Heart right ventricle (tissue), 16 donors: ENCODE results near the gene HSPB9. TPM values are rescaled to one million over a fixed set of nuclear protein-coding genes. Genes with fewer than 3 reads are reported as not detected.

Experiments used
- ATAC-seq, 8 donors: fragments of 200-7000 bp; cut with Tn5 transposase; one replicate each; pipeline ENCODE4 v1.9.1; 2020; ENCODE audit warnings: mild to moderate bottlenecking in 8 of 8, moderate library complexity in 8 of 8, moderate number of reproducible peaks in 1 of 8
- DNase-seq, 2 donors: peaks; one replicate each; pipeline ENCODE4 v3.0.0-alpha.2; 2020
- H3K27ac ChIP-seq, 10 donors: fragments of 200-600 bp; sonication (generic) in 2 of 10; one replicate each; pipeline versions ENCODE4 v1.5.0 to v1.8.0; 2020 to 2022; ENCODE audit warnings: mild to moderate bottlenecking in 3 of 10
- H3K27me3 ChIP-seq, 7 donors: fragments of 200-600 bp; one replicate each; pipeline ENCODE4 v1.8.0; 2021 to 2022; ENCODE audit warnings: mild to moderate bottlenecking in 2 of 7
- H3K36me3 ChIP-seq, 9 donors: fragments of 200-600 bp; sonication (generic) in 1 of 9; one replicate each; pipeline versions ENCODE4 v1.5.0 to v1.8.0; 2020 to 2022; ENCODE audit warnings: mild to moderate bottlenecking in 2 of 9
- H3K4me1 ChIP-seq, 9 donors: fragments of 200-600 bp; sonication (generic) in 1 of 9; one replicate each; pipeline versions ENCODE4 v1.5.0 to v1.8.0; 2020 to 2022; ENCODE audit warnings: mild to moderate bottlenecking in 4 of 9
- H3K4me3 ChIP-seq, 10 donors: fragments of 200-600 bp; sonication (generic) in 2 of 10; one replicate each; pipeline versions ENCODE4 v1.5.0 to v1.8.0; 2020 to 2022; ENCODE audit warnings: mild to moderate bottlenecking in 7 of 10, moderate library complexity in 2 of 10
- H3K9me3 ChIP-seq, 11 donors: fragments of 200-600 bp in 10 of 11; sonication (generic) in 2 of 11; one replicate each; pipeline versions ENCODE4 v1.5.0 to v1.8.0; 2013 to 2022; ENCODE audit warnings: mild to moderate bottlenecking in 2 of 11, control low read depth in 1 of 11, moderate library complexity in 1 of 11
- WGBS, 2 donors: extraction: QIAGEN DNeasy Blood & Tissue Kit; methylation state at CpG; one replicate each; pipeline ENCODE4 v1.1.7; 2013; ENCODE audit warnings: inconsistent platforms in 1 of 2; 5-methylcytosine and 5-hydroxymethylcytosine counted together
- intact Hi-C, 10 donors: fragments of 100-400 bp; cut with DNase I; formaldehyde crosslinking; loops; one replicate each; pipeline versions ENCODE4 v1.11.1 to v1.14.2; 2022
- polyA plus RNA-seq, 2 donors: library from polyadenylated mRNA; stranded (reverse); fragments of 200-250 nt; gene quantifications; one replicate each; pipeline ENCODE4 v1.2.3, GENCODE V29; 2013
- total RNA-seq, 10 donors: library from RNA; stranded (reverse); fragmentation: NEBNext Ultra II Directional in 3 of 10; extraction: Animal tissue kit (Norgen Biotek cat#: 25700) in 3 of 10; gene quantifications; one replicate each; pipeline versions ENCODE4 v1.2.1 to v1.2.4, GENCODE V29; 2021 to 2023
- TF ChIP-seq, protein P1 (sequence below), 9 donors: fragments of 200-600 bp; sonication (generic) in 2 of 9; IDR thresholded peaks; one replicate each; pipeline versions ENCODE4 v1.5.0 to v1.8.0; 2021 to 2022; ENCODE audit warnings: antibody characterized with exemption in 9 of 9, mild to moderate bottlenecking in 5 of 9, moderate library complexity in 1 of 9
- donor health status: Arrhythmogenic right ventricular cardiomyopathy.
- donor health status: ischemic (EF 13 %, LVEDD 7.1; RV severe dilation, severe dysfunction).
- donor health status: healthy with polysubstance abuse.
- donor health status: DM: no; HTN: yes; CAD: no.
- donor health status: DM: no; HTN: no; CAD: no.
- donor health status: ischemic (EF 25% LVEDD 6.9; RV normal size, moderate dysfunction).
- donor health status: ischemic (EF 25% LVEDD 5.7; RV mildly dilated, moderate dysfunction).
- donor health status: healthy.
- donor health status: DM: yes; HTN: yes; CAD: no.
- donor health status: Ischemic cardiomyopathy.
- donor health status: ischemic (EF 35%, LVEDD 5.7; RV mildly dilated, moderate dysfunction).
- donor health status: nonischemic (EF 11% LVEDD 7.7; RV severe dilation, severe dysfunction).
- donor health status: DM: yes; HTN: yes; CAD: no.
- donor health status: PGD.
- donor health status: ischemic (EF 29% LVEDD 5.4; RV normal size, mild dysfunction).
- donor health status: nonischemic (EF 23%, LVEDD 6.1; RV moderate dilation, normal function).

The HSPB9 gene
- total and polyA plus RNA-seq, 12 donors: 0.01 to 0.29 (median 0.23) TPM; not detected in 9

DNA sequence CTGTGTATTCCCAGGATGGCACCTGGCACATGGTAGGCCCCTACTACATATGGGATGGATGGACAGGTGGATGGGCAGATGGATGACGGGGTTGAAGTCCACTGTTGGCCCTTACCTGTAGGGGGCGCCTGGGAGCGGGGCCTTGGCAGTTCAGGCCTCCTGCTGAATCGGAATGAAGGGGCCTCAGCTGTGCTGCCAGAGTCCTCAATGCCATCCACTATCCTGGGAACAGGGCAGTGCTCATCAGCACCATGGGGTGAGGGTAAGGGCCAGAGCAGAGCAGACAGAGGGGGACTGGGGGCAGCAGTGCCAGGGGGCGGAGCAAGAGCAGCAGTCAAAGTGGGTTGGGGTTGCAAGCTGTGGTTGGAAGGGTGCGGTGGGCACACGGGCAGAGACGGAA, 40.5 kb downstream of the HSPB9 start:
- ATAC-seq: no peak
- Histone ChIP-seq H3K27me3 (no peaks in the 10 kb centered on the region), H3K4me1 (peaks cover 0 to 12% (median 0%) of the 10 kb centered on the region in 9 donors), H3K27ac (no peak overlapping the region), H3K9me3 (no peaks in the 10 kb centered on the region), H3K36me3 (no peaks in the 10 kb centered on the region), H3K4me3 (no peak overlapping the region)
- TF ChIP-seq, protein P1, sequence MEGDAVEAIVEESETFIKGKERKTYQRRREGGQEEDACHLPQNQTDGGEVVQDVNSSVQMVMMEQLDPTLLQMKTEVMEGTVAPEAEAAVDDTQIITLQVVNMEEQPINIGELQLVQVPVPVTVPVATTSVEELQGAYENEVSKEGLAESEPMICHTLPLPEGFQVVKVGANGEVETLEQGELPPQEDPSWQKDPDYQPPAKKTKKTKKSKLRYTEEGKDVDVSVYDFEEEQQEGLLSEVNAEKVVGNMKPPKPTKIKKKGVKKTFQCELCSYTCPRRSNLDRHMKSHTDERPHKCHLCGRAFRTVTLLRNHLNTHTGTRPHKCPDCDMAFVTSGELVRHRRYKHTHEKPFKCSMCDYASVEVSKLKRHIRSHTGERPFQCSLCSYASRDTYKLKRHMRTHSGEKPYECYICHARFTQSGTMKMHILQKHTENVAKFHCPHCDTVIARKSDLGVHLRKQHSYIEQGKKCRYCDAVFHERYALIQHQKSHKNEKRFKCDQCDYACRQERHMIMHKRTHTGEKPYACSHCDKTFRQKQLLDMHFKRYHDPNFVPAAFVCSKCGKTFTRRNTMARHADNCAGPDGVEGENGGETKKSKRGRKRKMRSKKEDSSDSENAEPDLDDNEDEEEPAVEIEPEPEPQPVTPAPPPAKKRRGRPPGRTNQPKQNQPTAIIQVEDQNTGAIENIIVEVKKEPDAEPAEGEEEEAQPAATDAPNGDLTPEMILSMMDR (IDR thresholded peaks at IDR 0.05): peak in 7 of 9 donors; percentile 1 to 48 (median 22)
- WGBS, 2 donors: 56 to 57% methylated on average over 8 of the region's 8 CpGs
- intact Hi-C loops: no loop called here
- DNase-seq: no peak

DNA sequence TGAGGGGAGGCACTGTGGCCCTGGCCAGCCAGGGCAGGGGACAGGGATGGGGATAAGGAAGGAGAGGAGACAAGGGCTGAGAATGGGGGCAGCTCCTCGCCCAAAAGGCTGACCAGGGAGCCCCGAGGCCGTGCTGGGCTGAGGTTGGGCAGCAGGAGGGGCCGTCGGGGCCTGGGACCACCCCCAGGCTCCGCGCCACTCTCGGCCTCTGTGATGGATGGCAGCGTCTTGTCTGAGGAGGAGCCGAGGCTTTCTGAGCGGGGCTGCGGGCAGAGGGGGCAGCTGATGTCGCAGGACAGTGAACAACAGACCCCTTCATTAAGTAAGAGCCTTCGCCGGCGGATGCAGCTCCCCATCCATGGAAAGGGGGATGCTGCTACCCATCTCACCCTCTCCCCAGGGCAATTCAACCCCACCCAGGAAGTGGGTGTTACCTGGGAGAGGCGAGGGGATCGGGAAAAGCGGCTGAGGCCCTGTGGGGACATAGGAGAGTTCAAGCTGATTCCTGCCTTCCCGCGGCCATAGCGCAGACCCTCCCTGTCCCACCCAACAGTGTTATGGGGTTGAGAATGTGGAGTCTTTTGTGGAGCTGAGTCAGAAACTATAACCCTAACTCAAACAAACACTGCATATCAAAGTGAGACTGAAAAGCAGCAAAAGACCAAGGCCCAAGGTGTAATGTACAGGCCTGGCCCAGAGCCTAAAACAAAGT, 41.2 kb downstream of the HSPB9 start:
- Histone ChIP-seq H3K36me3 (no peaks in the 10 kb centered on the region), H3K27ac (no peak overlapping the region), H3K4me3 (no peak overlapping the region), H3K4me1 (peaks cover 0 to 12% (median 0%) of the 10 kb centered on the region in 9 donors), H3K9me3 (no peaks in the 10 kb centered on the region), H3K27me3 (no peaks in the 10 kb centered on the region)
- intact Hi-C loops: no loop called here
- DNase-seq: no peak
- ATAC-seq: no peak
- 61 to 67% methylated on average over 22 of the region's 22 CpGs for WGBS, 2 donors
- TF ChIP-seq, protein P1 (IDR thresholded peaks at IDR 0.05): no peak

DNA sequence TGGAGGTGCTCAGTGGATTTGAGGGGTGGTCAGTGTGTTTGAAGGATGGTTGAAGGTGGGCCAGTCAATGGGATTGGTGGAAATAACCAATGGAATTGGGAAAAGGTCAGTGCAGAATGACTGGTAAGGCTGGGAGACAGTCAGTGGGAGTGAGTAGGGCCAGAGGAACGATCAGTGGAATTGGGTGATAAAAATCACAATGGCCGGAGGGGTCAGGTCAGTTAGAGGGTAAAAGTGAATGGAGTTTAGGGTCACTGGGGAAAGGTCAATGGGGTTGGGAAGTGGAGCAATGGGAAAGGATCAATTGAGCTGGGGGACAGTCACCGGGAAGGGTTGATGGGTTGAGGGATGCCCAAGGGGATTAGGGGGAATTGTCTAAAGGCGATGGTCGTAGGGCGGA, 43.1 kb downstream of the HSPB9 start:
- ATAC-seq: no peak
- 86 to 89% methylated on average over 6 of the region's 6 CpGs for WGBS, 2 donors
- intact Hi-C loops: no loop called here

DNA sequence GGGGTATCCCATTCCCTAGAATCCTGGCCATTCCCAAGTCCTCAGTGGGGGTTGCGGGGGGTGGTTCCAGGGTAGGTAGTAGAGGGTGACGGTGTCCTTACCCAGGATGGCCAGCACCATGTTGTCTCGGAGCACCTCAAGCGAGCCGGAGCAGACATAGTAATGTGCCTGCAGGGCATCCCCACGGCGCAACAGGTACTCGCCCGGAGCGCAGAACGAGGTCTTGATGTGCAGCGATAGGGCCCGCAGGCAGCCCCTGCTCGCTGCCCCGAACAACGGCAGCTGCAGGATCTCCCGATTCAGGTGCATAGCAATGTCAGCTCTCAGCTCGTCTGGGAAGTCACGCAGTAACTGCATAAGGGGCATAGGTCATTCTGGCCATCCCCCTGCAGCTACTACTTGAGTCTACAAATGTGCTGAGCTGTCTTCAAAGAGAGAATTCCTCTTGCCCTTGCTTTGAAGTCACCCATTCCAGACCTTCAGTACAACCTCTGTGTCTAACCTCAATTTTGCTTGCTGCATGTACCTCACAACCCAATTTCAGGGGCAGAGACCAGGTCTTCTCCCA, 43.7 kb downstream of the HSPB9 start:
- Histone ChIP-seq H3K9me3 (no peaks in the 10 kb centered on the region), H3K27ac (no peak overlapping the region), H3K27me3 (no peaks in the 10 kb centered on the region), H3K4me1 (peaks cover 0 to 10% (median 0%) of the 10 kb centered on the region in 9 donors), H3K36me3 (no peaks in the 10 kb centered on the region), H3K4me3 (no peak overlapping the region)
- DNase-seq (no peak), ATAC-seq (no peak)
- TF ChIP-seq, protein P1 (IDR thresholded peaks at IDR 0.05): no peak
- 89 to 91% methylated on average over 19 of the region's 19 CpGs for WGBS, 2 donors
- intact Hi-C loops: no loop called here

More for the DNA sequence above, 43.1 kb downstream of the HSPB9 start:
- Histone ChIP-seq H3K9me3 (no peaks in the 10 kb centered on the region), H3K4me3 (no peak overlapping the region), H3K27ac (no peak overlapping the region), H3K4me1 (peaks cover 0 to 12% (median 0%) of the 10 kb centered on the region in 9 donors), H3K27me3 (no peaks in the 10 kb centered on the region), H3K36me3 (no peaks in the 10 kb centered on the region)
- DNase-seq: no peak
- TF ChIP-seq, protein P1 (IDR thresholded peaks at IDR 0.05): no peak
